ENCODE measurements around the gene GAS5. TPM values are rescaled to one million over a fixed set of nuclear protein-coding genes. Genes with fewer than 3 reads are reported as not detected.

The GAS5 gene
- total and polyA plus RNA-seq, 9 of the 15 experiments (the other 6 are each of a cell fraction or from before 2014, with no cell fraction given), result 565 to 1,860 (median 1,006) TPM

DNA sequence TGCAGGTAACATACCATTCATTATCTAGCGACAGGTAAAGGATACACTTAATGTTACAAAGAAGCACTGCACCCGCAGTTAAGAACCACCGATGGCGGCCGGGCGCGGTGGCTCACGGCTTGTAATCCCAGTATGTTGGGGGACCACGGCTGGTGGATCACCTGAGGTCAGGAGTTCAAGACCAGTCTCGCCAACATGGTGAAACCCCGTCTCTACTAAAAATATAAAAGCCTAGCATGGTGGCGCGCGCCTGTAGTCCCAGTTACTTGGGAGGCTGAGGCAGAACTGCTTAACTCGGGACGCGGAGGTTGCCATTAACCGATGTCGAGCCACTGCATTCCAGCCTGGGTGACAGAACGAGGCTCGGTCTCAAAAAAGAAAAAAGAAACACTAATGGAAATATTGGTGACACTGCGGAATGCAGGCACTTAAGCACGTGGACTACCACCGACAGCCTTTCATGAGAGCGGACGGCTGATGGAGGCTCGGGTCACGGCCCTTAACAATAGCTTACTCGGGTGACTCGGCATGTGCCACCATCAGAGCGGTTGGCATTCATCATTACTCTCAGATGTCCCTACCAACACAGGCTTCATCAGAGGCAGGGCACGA is 542 bp downstream of the GAS5 start (continued):
- TF ChIP-seq POLR2AphosphoS2 (IDR thresholded peaks at IDR 0.05; ENCODE audit: low read length) (peak; percentile 21; the same call in 1 of the 2 replicates), POLR2G (IDR thresholded peaks at IDR 0.05; ENCODE audit: low read depth, low read length) (peak; percentile 74), ELF2 (CRISPR knock-in tag; IDR thresholded peaks at IDR 0.05) (no peak), THRAP3 (IDR thresholded peaks at IDR 0.05; ENCODE audit: borderline replicate concordance) (0 out of 2 replicates have a peak, but pooled peaks have one; percentile 80), L3MBTL2 (IDR thresholded peaks at IDR 0.05) (no peak), HDAC3 (IDR thresholded peaks at IDR 0.05; ENCODE audit: borderline replicate concordance, partially characterized antibody) (no peak), GTF2A2 (tag; IDR thresholded peaks at IDR 0.05) (no peak), JUN (IDR thresholded peaks at IDR 0.05; ENCODE audit: borderline replicate concordance, low read depth, low read length) (no peak), JUN (CRISPR knock-in tag; IDR thresholded peaks at IDR 0.05; ENCODE audit: borderline replicate concordance) (peak; percentile 95; the same call in 1 of the 2 replicates), TEAD4 (IDR thresholded peaks at IDR 0.05; ENCODE audit: low read length) (no peak), TEAD4 (CRISPR knock-in tag; IDR thresholded peaks at IDR 0.05; ENCODE audit: borderline replicate concordance) (peak; percentile 88), LCOR (CRISPR knock-in tag; IDR thresholded peaks at IDR 0.05) (no peak), KAT2B (IDR thresholded peaks at IDR 0.05; ENCODE audit: low read depth, low read length) (no peak), PTBP1 (IDR thresholded peaks at IDR 0.05; ENCODE audit: low read depth, low read length) (0 out of 2 replicates have a peak, but pooled peaks have one; percentile 18), MCM7 (IDR thresholded peaks at IDR 0.05) (no peak), ZNF695 (CRISPR knock-in tag; IDR thresholded peaks at IDR 0.05) (0 out of 2 replicates have a peak, but pooled peaks have one; percentile 22), ZNF551 (CRISPR knock-in tag; IDR thresholded peaks at IDR 0.05) (0 out of 2 replicates have a peak, but pooled peaks have one; percentile 0), TFAM (CRISPR knock-in tag; conservative IDR thresholded peaks at IDR 0.05) (no peak), RBM25 (IDR thresholded peaks at IDR 0.05; ENCODE audit: low read depth, low read length, severe bottlenecking) (peak; percentile 42), MCM5 (IDR thresholded peaks at IDR 0.05; ENCODE audit: low read depth) (no peak), FUS (optimal IDR thresholded peaks at IDR 0.05; ENCODE audit: low read depth, low read length) (no peak), ZBTB1 (CRISPR knock-in tag; IDR thresholded peaks at IDR 0.05; ENCODE audit: borderline replicate concordance, low read depth) (peak; percentile 81), NFE2 (IDR thresholded peaks at IDR 0.05; ENCODE audit: low read depth) (no peak), POLR2A (conservative IDR thresholded peaks at IDR 0.05) (0 out of 2 replicates have a peak, but pooled peaks have one; percentile 9), KAT8 (IDR thresholded peaks at IDR 0.05; ENCODE audit: low read depth) (no peak), TAF15 (IDR thresholded peaks at IDR 0.05; ENCODE audit: low read depth, low read length) (peak; percentile 78; the same call in 1 of the 2 replicates), CGGBP1 (CRISPR knock-in tag; IDR thresholded peaks at IDR 0.05) (no peak), RBFOX2 (IDR thresholded peaks at IDR 0.05; ENCODE audit: low read depth, low read length) (0 out of 2 replicates have a peak, but pooled peaks have one; percentile 85), SRF (CRISPR knock-in tag; IDR thresholded peaks at IDR 0.05) (peak in 1 of 2 experiments; percentile 50; a peak in 1 of 4 replicates), HNRNPUL1 (IDR thresholded peaks at IDR 0.05; ENCODE audit: low read length) (peak; percentile 96)
- TF ChIP-seq, protein P1, sequence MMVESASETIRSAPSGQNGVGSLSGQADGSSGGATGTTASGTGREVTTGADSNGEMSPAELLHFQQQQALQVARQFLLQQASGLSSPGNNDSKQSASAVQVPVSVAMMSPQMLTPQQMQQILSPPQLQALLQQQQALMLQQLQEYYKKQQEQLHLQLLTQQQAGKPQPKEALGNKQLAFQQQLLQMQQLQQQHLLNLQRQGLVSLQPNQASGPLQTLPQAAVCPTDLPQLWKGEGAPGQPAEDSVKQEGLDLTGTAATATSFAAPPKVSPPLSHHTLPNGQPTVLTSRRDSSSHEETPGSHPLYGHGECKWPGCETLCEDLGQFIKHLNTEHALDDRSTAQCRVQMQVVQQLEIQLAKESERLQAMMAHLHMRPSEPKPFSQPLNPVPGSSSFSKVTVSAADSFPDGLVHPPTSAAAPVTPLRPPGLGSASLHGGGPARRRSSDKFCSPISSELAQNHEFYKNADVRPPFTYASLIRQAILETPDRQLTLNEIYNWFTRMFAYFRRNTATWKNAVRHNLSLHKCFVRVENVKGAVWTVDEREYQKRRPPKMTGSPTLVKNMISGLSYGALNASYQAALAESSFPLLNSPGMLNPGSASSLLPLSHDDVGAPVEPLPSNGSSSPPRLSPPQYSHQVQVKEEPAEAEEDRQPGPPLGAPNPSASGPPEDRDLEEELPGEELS (CRISPR knock-in tag; IDR thresholded peaks at IDR 0.05; ENCODE audit: borderline replicate concordance), result peak; percentile 29; the same call in 1 of the 2 replicates
